Medulla oblongata (tissue), 1 donor: ENCODE results near the gene SLC16A9.

ENCODE experiments used
- DNase-seq: peaks from one replicate; pipeline ENCODE4 v3.0.0-alpha.2; 2015; ENCODE audit errors: extremely low spot score

Gene SLC16A9

DNA sequence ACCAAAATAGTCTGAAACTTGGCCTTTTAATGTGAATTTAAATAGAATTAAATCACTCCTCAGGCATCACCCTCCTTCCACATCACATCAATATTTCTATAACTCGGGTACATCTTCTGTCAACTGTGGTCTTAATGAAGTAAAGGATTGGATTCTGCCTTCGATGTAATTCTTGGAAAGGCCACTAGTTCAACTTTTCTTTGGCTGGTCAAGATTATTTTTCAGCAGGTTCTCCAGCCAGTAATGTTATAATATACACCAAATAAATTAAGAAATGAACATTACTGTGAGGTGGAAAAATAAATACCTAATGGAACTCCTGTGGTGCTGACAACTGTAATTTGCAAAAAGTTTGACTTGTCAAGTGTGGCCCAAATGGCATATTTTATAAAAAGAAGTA lies 9.7 kb upstream of the SLC16A9 start:
- DNase-seq = no peak

DNA sequence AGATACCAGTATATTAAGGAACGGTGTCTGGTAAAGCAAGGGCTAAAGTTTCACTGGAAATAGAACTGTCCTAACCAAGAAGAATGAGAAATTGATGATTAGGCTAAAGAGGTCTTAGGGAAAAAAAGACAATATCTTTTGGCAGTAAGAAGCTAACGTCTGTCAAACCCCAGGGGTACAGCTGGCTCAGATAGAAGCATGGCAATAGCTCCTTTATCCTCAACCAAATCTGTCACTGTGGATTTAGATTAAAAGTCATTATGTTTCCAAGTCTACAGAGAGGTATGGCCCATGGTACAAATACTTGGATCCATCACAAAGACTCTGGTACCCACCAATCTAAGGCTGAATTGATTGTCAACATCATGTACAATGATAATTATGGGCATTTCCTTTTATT lies 8.6 kb upstream of the SLC16A9 start:
- DNase-seq = no peak

DNA sequence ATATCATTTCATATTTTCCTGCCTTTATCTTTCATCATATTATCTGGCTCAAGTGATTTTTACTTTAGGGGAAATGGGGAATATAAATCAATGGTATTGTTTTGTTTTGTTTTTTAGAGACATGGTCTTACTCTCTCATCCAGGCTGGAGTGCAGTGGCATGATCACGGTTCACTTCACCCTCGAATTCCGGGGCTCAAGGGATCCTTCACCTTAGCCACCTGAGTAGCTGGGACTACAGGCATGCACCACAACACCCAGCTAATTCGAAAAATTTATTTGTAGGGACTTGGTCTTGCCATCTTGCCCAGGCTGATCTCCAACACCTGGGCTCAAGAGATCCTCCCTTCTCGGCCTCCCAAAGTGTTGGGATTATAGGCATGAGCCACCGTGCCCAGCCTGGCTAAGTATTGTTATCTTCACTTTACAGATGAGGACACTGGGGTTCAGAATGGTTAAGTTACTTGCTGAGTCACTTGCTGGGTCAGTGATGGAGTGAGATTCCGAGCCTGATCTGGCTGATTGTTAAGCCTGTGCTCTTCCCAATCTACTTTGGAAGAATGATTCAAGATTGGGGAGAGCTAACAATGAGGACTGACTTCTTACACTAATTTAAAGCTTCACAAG lies 3.7 kb upstream of the SLC16A9 start:
- DNase-seq = no peak

DNA sequence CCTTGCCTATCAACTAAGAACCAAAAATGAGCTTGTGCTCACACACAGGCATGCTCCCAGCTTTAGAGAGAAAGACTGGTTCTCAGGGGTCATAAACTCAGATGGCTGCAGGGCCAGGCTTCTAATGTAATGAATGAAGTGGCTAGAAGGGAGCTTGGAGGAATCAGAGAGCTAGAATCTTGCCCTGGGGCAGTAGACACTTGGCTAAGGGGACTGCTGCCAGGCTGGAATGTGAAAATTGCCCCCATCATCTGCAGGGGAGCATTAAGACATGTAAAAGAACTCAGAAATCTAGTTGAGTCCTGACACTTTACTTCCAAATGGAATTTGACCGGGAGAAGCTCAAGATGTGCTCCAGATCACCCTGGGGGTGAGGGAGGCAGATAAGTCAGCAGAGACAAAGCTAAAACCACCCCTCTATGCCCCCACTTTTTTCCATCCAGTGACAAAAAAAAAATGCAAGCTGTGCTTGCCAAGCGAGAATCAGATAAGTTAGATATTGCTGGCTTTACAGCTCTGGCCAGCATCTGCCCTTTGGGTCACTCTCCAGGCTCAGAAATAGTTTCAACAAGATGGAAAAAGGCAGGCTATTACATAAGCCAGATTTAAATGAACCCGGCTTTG lies 2.3 kb upstream of the SLC16A9 start:
- no peak for DNase-seq

DNA sequence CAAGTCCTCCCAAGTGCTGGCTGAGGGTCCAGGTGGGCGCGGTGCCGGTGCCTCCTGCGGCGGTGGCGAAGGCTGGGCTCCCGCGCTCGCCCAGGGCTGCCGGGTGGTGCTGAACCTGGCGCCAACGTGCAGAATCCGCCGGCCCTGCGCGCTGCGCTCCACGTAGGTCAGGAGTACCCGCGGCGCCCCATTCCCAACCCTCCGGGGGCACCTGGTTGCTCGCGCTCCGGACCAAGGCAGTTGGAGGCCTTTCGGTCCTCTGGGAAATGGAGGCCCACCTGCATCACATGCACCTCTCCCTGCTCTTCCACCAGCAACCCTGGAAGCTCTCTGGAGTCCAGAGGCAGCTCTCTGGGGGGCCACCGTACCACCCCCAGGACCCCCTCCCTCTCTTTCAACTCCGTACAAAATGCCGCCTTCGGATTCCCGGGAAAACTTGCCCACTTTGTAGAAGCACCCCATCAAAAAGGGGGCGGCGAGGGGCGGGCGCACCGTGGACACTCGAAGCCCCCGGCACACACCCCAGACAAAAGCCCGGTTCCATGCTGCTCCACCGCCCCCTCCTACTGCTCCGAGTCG lies 745 bp downstream of the SLC16A9 start:
- DNase-seq = no peak

DNA sequence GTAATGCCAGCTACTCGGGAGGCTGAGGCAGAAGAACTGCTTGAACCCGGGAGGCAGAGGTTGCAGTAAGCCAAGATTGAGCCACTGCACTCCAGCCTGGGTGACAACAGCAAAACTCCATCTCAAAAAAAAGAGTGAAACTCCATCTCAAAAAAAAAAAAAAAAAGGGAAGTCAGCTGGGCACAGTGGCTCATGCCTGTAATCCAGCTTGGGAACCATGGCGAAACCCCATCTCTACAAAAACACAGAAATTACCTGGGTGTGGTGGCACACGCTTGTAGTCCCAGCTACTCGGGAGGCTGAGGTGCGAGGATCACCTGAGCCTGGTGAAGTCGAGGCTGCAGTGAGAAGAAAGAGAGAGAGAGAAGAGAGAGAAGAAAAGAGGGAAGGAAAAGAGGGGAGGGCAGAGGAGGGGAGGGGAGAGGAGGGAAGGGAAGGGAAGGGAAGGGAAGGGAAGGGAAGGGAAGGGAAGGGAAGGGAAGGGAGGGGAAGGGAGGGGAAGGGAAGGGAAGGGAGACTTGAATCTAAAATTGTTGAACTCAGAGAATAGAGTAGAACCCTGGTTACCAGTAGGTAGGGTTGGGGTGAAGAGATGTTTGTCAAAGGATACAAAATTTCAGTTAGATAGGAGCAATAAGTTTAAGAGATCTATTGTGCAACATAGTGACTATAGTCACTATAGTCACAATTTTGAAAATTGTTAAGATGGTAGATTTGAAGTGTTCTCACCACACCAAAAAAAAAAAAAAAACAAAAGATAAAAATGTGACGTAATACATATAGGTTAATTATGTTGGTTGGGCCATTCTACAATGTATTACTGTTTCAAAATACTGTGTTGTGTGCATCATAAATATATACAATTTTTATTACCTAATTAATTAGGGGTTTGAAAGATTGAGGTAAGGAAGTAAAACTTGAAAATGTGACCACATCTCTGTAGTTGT lies 2.5 kb downstream of the SLC16A9 start:
- DNase-seq = no peak

DNA sequence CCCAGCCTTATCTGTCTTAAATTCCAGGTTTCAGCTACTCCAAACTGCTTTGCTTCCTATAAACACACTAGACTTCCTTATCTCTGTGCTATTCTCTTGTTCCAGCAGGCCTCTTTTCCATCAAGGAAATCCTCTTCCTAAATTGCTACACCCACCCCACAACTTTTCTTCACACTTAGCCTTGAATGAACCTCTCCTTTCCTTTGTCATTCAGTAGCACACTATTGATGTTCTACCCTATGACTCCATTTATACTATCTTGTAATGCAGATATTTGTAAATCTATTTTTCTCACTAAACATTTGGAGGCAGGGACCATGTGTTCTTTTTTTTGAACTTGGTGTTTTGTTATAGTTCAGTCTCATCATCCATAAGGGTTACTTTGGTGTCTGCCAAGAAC lies 3.7 kb downstream of the SLC16A9 start:
- DNase-seq = no peak

DNA sequence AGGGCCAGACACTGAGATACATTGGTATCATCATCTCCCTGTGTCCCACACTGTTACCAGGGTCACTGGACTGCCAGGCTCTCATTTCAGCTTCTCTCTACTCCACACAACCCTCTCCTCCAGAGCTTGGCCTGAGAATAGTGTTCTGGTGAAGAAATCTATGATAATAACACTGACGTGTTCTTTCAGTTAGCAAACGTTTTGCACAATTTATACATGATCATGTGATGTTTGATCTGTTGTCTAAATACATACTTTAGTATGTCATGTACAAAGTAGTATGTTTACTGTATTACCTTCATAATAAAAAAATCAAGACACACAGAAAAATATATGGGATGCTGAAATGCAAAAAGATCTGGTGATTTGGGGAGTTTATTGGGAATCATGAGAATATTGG lies 5.0 kb downstream of the SLC16A9 start:
- DNase-seq = no peak

DNA sequence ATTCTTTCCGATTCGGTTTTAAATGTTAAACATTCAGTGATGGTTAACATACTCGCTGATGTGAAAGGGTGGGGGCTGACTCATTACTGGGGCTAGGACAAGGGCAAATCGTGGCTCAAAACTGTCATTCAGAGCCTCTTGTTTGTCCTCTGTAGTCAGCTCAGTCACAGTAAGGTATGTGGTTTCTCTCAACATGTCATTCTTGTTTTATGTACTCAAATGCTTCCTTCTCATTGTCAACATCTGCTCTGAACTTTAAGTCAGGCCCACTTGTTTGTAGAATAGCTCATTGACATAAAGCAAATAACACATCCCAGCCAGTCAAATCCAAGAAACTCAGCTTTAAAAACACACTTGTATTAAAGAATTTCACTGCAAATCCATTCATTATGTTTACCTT lies 7.3 kb downstream of the SLC16A9 start:
- DNase-seq = no peak

DNA sequence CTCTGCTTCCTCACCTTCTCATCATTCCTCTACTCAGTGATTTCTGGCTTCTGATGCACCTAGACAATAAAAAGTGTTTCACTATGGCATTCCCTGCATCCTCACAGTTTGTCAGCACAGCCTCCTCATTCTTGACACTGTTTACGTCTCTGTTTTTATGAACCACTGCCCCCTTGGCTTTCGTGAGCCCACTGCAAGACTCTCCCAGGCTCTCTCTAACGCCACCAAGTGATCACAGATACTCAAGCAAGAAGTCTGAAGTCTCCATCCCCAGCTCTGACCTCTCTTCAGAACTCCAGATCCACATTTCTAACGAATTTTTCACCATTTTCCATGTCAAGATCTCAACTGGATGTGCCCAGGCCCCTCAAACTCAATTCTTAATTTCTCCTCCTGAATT lies 8.9 kb downstream of the SLC16A9 start:
- no peak for DNase-seq

DNA sequence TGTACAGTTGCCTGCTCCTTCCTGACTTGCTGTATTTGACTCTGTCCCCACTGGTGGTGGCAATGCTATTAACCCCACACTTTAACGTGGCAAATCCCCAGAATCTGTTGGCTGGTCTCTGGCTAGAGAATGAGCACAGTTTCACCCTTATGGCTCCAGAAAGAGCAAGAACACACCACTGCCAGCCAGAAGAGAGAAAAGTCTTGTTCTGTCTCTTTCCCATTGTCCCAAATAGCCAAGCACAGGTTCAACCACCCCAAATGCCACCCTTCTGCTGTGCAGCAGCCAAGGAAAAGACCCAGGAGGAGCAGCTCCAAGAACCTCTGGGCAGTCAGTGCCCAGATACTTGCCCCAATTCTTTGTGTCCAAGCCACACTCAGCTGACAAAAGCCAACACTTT lies 11.3 kb downstream of the SLC16A9 start:
- DNase-seq = peak; percentile 70

DNA sequence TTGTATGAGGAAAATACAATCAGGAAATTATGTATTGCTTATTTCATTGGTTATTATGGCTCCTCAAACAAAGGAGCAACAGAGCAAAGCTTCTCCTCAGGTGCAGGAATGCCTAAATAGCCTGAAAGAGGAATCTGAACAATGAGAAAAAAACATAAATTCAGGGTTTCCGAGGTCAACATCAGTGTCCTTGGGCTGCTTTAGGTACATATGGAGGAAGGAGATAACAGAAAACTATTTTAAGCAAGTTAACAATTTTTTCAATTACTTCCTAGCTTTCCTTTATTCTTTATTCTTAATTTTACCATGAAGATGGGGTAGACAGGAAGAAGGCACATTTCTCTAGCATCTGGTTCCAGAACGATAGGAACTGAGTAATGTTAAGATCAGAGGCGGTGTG lies 14.0 kb downstream of the SLC16A9 start:
- DNase-seq = no peak

DNA sequence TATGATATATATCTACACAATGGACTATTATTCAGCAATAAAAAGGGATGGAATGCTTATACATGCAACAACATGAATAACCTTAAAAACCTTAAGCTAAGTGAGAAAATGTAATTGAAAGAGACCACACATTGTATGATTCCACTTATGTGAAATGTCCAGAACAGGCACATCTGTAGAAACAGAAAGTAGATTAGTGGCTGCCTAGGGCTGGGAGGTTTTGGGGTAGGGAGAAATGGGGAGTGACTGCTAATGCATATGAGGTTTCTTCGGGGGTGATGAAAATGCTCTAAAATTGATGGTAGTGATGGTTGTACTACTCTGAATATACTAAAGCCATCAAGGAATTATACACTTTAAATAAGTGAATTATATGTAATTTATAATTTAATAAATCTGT lies 14.7 kb downstream of the SLC16A9 start:
- no peak for DNase-seq

DNA sequence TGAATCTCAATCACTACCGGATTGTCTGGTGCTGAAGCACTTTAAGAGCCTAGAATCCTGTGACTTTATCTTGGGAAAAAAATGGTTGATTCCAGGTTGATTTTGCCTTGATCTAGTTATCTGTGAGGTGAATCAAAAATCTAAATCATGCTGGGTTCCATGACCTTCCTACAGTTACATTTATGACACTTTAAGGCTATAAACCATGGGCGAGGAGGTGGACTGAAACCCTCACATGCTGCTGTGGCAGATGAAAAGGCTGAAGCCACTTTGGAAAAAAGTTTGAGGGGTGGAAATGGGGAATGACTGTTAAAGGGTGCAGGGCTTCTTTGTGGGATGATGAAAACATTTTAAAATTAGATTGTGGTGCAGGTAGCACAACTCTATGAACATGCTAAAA lies 17.5 kb downstream of the SLC16A9 start:
- DNase-seq = no peak

DNA sequence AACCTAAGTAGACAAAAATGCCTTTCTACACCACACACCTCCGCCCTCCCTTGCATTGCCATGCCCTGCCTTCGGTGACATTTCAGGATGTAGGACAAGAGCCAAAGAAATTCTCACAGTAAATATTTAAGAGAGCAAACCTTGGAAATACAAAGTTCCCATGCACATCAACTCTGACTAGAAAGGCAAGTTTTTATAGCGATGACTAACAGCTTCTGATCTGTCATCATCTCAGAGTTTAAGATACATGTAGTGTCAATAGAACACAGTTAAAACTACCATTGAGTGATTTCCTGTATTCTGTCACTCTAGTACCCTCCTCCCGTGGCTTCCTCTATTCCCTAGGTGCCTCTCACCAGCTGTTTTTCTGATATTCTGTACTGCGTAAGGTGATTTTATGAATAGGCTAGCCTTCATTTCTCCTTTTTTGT lies 20.7 kb downstream of the SLC16A9 start:
- no peak for DNase-seq

DNA sequence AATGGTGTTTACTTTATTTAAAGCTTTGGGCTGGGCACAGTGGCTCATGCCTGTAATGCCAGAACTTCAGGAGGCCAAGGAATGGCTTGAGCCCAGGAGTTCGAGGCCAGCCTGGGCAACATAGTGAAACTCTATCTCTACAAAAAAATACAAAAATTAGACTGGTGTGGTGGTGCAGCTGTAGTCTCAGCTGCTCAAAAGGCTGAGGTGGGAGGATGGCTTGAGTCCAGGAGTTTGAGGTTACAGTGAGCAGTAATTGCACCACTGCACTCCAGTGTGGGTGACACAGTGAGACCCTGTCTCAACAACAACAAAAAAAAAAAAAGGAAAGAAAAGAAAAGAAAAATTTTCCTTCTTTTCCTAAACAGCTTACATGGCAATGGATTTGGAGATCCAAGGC lies 22.0 kb downstream of the SLC16A9 start:
- DNase-seq = no peak

DNA sequence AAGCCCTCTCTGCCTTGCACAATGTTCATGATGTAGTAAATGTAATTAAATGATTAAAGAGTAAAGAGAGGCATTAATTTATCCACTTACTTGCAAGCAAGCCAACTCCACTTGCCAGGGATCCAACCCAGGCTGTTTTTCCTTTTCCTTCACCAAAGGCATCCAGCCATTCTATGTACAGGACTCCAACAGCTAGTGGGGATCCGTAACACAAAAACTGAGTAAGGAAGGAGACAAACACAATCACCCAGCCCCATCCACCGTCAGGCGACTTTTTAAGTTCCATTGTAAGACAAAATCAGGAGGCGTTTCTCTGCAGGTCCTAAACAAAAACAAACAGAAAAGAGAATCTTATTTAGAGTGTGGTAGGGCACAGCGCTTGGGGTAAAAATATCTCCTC lies 25.6 kb downstream of the SLC16A9 start:
- DNase-seq = no peak

DNA sequence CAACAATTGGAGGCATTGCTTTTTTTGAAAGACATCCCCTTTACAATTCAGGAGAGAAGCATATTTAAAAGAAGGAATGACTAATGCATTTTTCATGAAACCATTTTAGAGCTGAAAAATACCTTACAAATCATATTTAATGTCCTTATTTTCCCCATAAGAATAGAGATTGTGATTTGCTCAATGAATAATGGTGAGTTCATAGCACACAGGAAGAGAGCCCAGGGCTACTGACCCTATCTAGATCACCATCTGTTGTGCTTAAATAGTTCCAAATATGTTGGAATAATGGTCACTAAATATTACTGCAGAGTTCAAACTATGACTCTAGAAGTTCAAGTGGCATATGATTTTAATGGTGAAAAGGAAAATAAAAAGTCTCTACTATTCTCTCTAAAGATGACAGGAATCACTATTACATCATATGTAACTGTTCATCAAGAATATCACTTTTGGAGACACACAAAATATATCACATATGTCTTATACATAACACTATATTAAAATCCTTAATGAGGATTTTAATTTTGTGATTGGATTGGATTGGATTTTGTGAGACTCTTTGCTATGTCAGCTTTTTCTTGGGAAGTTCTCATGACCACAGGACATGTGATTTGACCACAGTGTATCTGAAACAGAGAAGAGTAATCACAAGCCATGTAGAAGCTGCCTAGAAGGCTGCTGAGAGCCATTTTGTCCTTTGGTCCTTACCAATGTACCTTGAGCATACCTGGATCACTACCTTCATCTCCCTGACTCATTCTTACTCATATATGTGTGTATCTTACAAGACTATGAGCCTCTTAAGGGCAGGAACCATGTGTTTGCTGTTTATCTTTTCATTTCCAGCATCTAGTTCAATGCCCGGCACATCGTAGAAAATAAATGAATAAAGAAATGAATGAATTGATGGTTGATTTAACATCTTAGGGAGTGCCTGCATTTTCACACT lies 26.4 kb downstream of the SLC16A9 start:
- no peak for DNase-seq

DNA sequence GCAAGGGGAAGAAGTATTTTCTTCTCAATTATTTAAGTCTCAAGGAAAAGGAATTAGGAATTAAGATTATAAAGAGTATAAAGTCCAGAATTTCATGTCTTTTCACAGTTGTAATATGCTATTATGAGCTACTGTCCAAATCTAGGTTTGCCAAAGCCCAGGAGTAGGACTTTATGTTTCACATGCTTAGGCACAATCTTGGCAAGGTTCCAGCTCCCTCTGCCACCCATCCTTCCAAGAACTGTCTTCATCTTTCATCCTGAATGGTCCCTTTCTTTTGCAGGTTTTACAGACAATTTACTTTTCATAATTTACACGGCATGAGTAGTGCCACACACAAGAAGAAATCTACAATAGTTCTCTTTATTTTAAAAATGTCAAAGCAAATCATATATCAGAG lies 29.5 kb downstream of the SLC16A9 start:
- no peak for DNase-seq

DNA sequence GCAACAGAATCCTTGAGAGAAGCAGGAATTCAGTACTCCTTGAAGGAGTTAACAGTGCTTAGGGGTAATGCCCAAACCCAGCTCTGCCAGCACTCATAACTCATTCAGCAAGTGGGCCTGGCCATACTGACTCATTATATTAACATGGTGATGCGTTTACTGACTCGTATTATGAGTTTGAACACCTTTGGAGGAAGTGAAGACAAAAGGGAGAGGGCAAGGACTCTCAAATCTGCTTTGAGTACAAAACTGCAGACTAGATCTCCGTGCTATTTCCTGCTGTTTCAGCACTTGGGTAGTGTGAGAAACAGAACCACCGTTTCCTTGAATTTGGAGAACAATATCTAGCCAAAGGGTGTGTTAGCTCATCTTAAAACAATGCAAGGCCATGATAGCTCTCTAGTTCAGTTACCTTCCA lies 30.8 kb downstream of the SLC16A9 start:
- DNase-seq = no peak

DNA sequence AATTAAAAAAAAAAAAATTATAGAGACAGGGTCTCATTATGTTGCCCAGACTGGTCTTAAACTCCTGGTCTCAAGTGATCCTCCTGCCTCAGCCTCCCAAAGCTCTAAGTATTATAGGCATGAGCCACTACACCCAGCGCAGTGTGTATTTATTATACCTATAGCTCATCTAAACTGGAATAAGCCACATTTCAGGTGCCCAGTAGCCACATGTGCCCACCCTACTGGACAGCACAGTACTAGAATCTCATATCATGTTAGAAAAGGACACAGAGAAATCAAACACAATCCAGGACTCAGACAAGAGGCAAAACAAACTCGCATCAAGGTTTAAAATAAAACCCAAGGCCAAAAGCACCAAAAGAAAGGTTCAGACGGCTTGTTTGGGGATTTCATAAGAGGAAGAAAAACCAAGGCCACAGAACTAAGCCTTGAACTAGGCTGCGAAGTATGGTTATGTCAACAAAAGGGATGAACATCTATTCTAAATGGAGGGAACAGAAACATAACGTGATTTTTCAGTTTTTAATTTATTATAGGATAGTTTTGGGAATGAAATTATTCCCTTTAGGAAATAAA lies 32.3 kb downstream of the SLC16A9 start:
- no peak for DNase-seq
